ENCODE measurements around the gene MFSD11.

GRCh38 chr17:76688165-76688622 lies 49.7 kb upstream of the MFSD11 start:
- TF ChIP-seq EGR1 (IDR thresholded peaks at IDR 0.05): no peak
- TF ChIP-seq TEAD4 (IDR thresholded peaks at IDR 0.05): no peak
- TF ChIP-seq RAD21 (IDR thresholded peaks at IDR 0.05; ENCODE audit: low read depth): no peak
- no peak for TF ChIP-seq EP300 (IDR thresholded peaks at IDR 0.05; ENCODE audit: borderline replicate concordance)
- no peak for TF ChIP-seq YY1 (IDR thresholded peaks at IDR 0.05; ENCODE audit: low read depth)
